Measurements from ENCODE around the gene CACNA1G. TPM values are rescaled to one million over a fixed set of nuclear protein-coding genes. Genes with fewer than 3 reads are reported as not detected.

Gene CACNA1G
- total and polyA plus RNA-seq, 2 experiments from 2014 or later: 3.5 to 4.8 TPM

DNA sequence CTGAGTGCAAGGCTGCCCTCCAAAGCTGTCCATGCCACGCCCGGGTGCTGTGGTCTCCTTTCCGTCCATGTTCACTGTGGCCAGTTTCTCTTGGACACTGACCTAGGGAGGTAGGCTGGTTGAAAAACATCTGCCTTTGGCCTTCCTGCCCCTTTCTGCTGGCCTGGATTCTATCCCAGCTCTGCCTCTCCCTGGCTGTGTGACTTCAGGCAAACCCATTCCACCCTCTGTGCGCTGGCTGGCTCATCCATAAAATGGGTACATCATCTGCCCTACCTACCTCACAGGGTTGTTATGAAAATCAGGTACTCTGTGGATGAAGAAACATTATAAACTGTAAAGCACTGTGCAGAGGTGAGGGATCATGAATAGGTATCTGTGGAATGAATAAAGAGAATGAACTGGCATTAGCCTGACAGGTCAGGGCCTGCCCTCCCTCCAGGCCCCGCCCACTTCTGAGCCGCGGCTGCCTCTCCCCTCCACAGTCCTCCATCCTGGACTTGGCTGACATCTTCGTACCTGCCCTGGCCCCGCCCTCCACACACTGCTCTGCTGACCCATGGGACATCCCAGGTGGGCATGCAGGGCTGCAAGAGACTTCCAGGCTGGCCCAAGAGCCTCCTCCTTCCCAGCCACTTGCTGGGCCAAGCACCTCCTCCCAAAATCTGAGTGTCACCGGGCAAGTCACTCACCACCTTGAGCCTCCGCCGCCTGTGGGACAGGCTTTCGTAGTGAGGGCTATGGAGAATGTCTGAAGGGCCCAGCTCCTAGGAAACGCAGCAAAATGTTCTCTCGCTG, 20.6 kb upstream of the CACNA1G start:
- H3K9me3 ChIP-seq (ENCODE audit: low read depth): no peaks in the 10 kb centered on the region
- TF ChIP-seq EZH2phosphoT487 (IDR thresholded peaks at IDR 0.05; ENCODE audit: low read depth, severe bottlenecking, unreplicated experiment) (no peak), CTCF (IDR thresholded peaks at IDR 0.05; ENCODE audit: poor library complexity) (no peak), EZH2 (IDR thresholded peaks at IDR 0.05; ENCODE audit: borderline replicate concordance) (no peak)
- H3K9me2 ChIP-seq (replicated peaks; ENCODE audit: insufficient read depth): no peaks in the 10 kb centered on the region
- no peak overlapping the region for H2AFZ ChIP-seq
- no peak overlapping the region for H3K4me2 ChIP-seq
- WGBS (ENCODE audit: low lambda C conversion rate, missing lambda C conversion rate): 82% methylated on average over 15 of the region's 15 CpGs
- no peaks in the 10 kb centered on the region for H3K27me3 ChIP-seq
- H3K36me3 ChIP-seq (replicated peaks; ENCODE audit: insufficient read depth, low read depth): no peaks in the 10 kb centered on the region
- peaks cover 29% of the 10 kb centered on the region for H3K4me1 ChIP-seq (ENCODE audit: insufficient read depth)
- H3K79me2 ChIP-seq: peaks cover 5% of the 10 kb centered on the region
- H3K4me3 ChIP-seq: no peak overlapping the region
- H4K20me1 ChIP-seq (ENCODE audit: insufficient read depth, poor library complexity, severe bottlenecking): no peaks in the 10 kb centered on the region
- no peak overlapping the region for H3K27ac ChIP-seq
- peak; percentile 61 for DNase-seq (ENCODE audit: low spot score)

- DNase-seq (ENCODE audit: low spot score): no peak
- Histone ChIP-seq H3K9me3 (ENCODE audit: low read depth) (no peaks in the 10 kb centered on the region), H3K79me2 (peaks cover 2% of the 10 kb centered on the region), H3K4me1 (ENCODE audit: insufficient read depth) (peaks cover 29% of the 10 kb centered on the region), H3K4me3 (no peak overlapping the region), H3K36me3 (replicated peaks; ENCODE audit: insufficient read depth, low read depth) (no peaks in the 10 kb centered on the region), H3K4me2 (peak overlapping the region; percentile 87), H2AFZ (no peak overlapping the region), H3K27ac (peak overlapping the region; percentile 94), H3K27me3 (no peaks in the 10 kb centered on the region), H4K20me1 (ENCODE audit: insufficient read depth, poor library complexity, severe bottlenecking) (no peaks in the 10 kb centered on the region), H3K9me2 (replicated peaks; ENCODE audit: insufficient read depth) (no peaks in the 10 kb centered on the region)
- WGBS (ENCODE audit: low lambda C conversion rate, missing lambda C conversion rate): 86% methylated on average over 11 of the region's 11 CpGs
- TF ChIP-seq CTCF (IDR thresholded peaks at IDR 0.05; ENCODE audit: poor library complexity) (no peak), EZH2 (IDR thresholded peaks at IDR 0.05; ENCODE audit: borderline replicate concordance) (no peak), EZH2phosphoT487 (IDR thresholded peaks at IDR 0.05; ENCODE audit: low read depth, severe bottlenecking, unreplicated experiment) (no peak)
Observed at GRCh38 chr17:50540560-50541401, 19.7 kb upstream of the CACNA1G start.

GRCh38 chr17:50541402-50541715, 19.2 kb upstream of the CACNA1G start:
- no peak for DNase-seq (ENCODE audit: low spot score)
- peak overlapping the region; percentile 22 for H3K4me3 ChIP-seq
- H3K9me2 ChIP-seq (replicated peaks; ENCODE audit: insufficient read depth): no peaks in the 10 kb centered on the region
- peaks cover 29% of the 10 kb centered on the region for H3K4me1 ChIP-seq (ENCODE audit: insufficient read depth)
- H4K20me1 ChIP-seq (ENCODE audit: insufficient read depth, poor library complexity, severe bottlenecking): no peaks in the 10 kb centered on the region
- peak overlapping the region; percentile 94 for H3K27ac ChIP-seq
- TF ChIP-seq EZH2phosphoT487 (IDR thresholded peaks at IDR 0.05; ENCODE audit: low read depth, severe bottlenecking, unreplicated experiment) (no peak), CTCF (IDR thresholded peaks at IDR 0.05; ENCODE audit: poor library complexity) (no peak), EZH2 (IDR thresholded peaks at IDR 0.05; ENCODE audit: borderline replicate concordance) (no peak)
- WGBS (ENCODE audit: low lambda C conversion rate, missing lambda C conversion rate): 78% methylated on average over 9 of the region's 9 CpGs
- peaks cover 2% of the 10 kb centered on the region for H3K79me2 ChIP-seq
- no peaks in the 10 kb centered on the region for H3K9me3 ChIP-seq (ENCODE audit: low read depth)
- peak overlapping the region; percentile 87 for H3K4me2 ChIP-seq
- no peaks in the 10 kb centered on the region for H3K27me3 ChIP-seq
- no peaks in the 10 kb centered on the region for H3K36me3 ChIP-seq (replicated peaks; ENCODE audit: insufficient read depth, low read depth)
- H2AFZ ChIP-seq: peak overlapping the region; percentile 42

Measured in hepatocyte (in vitro differentiated cells).